Gastroesophageal sphincter (tissue), 4 donors: ENCODE results near the gene CCL11. TPM values are rescaled to one million over a fixed set of nuclear protein-coding genes. Genes with fewer than 3 reads are reported as not detected.
A peak's percentile ranks its signal among the peaks of the same experiment; 100 is the strongest.

Experiments
- ATAC-seq: fragments of 150-250 bp; one replicate; pipeline ENCODE4 v1.9.1; 2016; ENCODE audit warnings: mild to moderate bottlenecking, moderate library complexity
- H3K27ac ChIP-seq, 4 donors: fragments of 200-600 bp; sonication (generic) in 3 of 4; 1 replicate in 3 of 4; 2 replicates in 1 of 4; pipeline ENCODE4 v1.5.1; 2016 to 2019
- H3K27me3 ChIP-seq: fragments of 200-600 bp; sonication (generic); one replicate; pipeline ENCODE4 v1.5.1; 2019
- H3K36me3 ChIP-seq, 2 donors: fragments of 200-600 bp; sonication (generic); one replicate each; pipeline ENCODE4 v1.5.1; 2019; ENCODE audit warnings: control low read depth in 1 of 2
- H3K4me1 ChIP-seq, 3 donors: fragments of 200-600 bp; sonication (generic); 1 replicate in 2 of 3; 2 replicates in 1 of 3; pipeline ENCODE4 v1.5.1; 2016 to 2019; ENCODE audit warnings: control low read depth in 2 of 3
- H3K4me3 ChIP-seq, 2 donors: fragments of 200-600 bp; sonication (generic); one replicate each; pipeline ENCODE4 v1.5.1; 2019; ENCODE audit warnings: mild to moderate bottlenecking in 1 of 2, moderate library complexity in 1 of 2
- H3K9me3 ChIP-seq, 3 donors: fragments of 200-600 bp; sonication (generic); one replicate each; pipeline ENCODE4 v1.5.1; 2017 to 2019; ENCODE audit warnings: control low read depth in 2 of 3
- CTCF ChIP-seq, 4 experiments: fragments of 200-600 bp in 2 of 4; fragments of 450-650 bp in 2 of 4; sonication (generic) in 1 of 4; IDR thresholded peaks; one replicate each; pipeline ENCODE4 v1.5.1; 2017 to 2019; ENCODE audit warnings: antibody characterized with exemption in 4 of 4, mild to moderate bottlenecking in 2 of 4, moderate library complexity in 2 of 4
- EP300 ChIP-seq: sonication (generic); formaldehyde crosslinking; IDR thresholded peaks from one replicate; pipeline ENCODE4 v1.6.1; 2017; ENCODE audit warnings: antibody characterized with exemption, mild to moderate bottlenecking
- POLR2A ChIP-seq, 2 donors: fragments of 450-650 bp; IDR thresholded peaks; one replicate each; pipeline ENCODE4 v1.6.1; 2017; ENCODE audit warnings: antibody characterized with exemption in 2 of 2, mild to moderate bottlenecking in 2 of 2, moderate library complexity in 1 of 2
- POLR2AphosphoS5 ChIP-seq: sonication (generic); formaldehyde crosslinking; IDR thresholded peaks from one replicate; pipeline ENCODE4 v1.6.1; 2017; ENCODE audit warnings: antibody characterized with exemption
- WGBS, 2 donors: methylation state at CpG; one replicate each; pipeline ENCODE4 v1.1.5; 2018; ENCODE audit warnings: low coverage in 1 of 2; 5-methylcytosine and 5-hydroxymethylcytosine counted together
- total RNA-seq, 4 donors: library from RNA; depleted of rRNA; stranded (reverse); fragments of >200 nt; gene quantifications; one replicate each; pipeline ENCODE4 v1.1.0, GENCODE V29; 2016

Gene CCL11
- total RNA-seq, 4 donors from 2014 or later: 2.0 to 4.5 (median 2.7) TPM

- TF ChIP-seq POLR2AphosphoS5: no peak
- TF ChIP-seq EP300: no peak
- no peak for TF ChIP-seq CTCF (IDR thresholded peaks at IDR 0.05)
- no peak for TF ChIP-seq POLR2A (IDR thresholded peaks at IDR 0.05)
- no peaks in the 10 kb centered on the region for H3K9me3 ChIP-seq
- 77 to 100% methylated on average over 5 to 6 of the region's 6 CpGs for WGBS, 2 donors
- no peak overlapping the region for H3K27ac ChIP-seq
- H3K4me1 ChIP-seq: no peaks in the 10 kb centered on the region
- no peaks in the 10 kb centered on the region for H3K36me3 ChIP-seq
- no peak for ATAC-seq
- H3K27me3 ChIP-seq: no peaks in the 10 kb centered on the region
- no peak overlapping the region for H3K4me3 ChIP-seq
These were observed 6.3 kb downstream of the CCL11 start for GRCh38 chr17:34291721-34292348.

- no peaks in the 10 kb centered on the region for H3K27me3 ChIP-seq
- no peaks in the 10 kb centered on the region for H3K9me3 ChIP-seq
- WGBS, 2 donors: 94 to 100% methylated on average over 2 of the region's 2 CpGs
- no peaks in the 10 kb centered on the region for H3K36me3 ChIP-seq
- H3K4me1 ChIP-seq: peaks cover 0 to 11% (median 10%) of the 10 kb centered on the region in 3 donors
- ATAC-seq: no peak
- no peak overlapping the region for H3K27ac ChIP-seq
- no peak overlapping the region for H3K4me3 ChIP-seq
- TF ChIP-seq EP300: no peak
- TF ChIP-seq POLR2A (IDR thresholded peaks at IDR 0.05): no peak
- no peak for TF ChIP-seq CTCF (IDR thresholded peaks at IDR 0.05)
- TF ChIP-seq POLR2AphosphoS5: no peak
These were observed 13.5 kb downstream of the CCL11 start for GRCh38 chr17:34299027-34299426.

GRCh38 chr17:34299956-34300577 lies 14.5 kb downstream of the CCL11 start:
- no peaks in the 10 kb centered on the region for H3K27me3 ChIP-seq
- no peaks in the 10 kb centered on the region for H3K36me3 ChIP-seq
- H3K27ac ChIP-seq: peak overlapping the region in 2 of 4 donors; percentile 22 to 57
- 48 to 57% methylated on average over 3 of the region's 3 CpGs for WGBS, 2 donors
- ATAC-seq: no peak
- peaks cover 0 to 11% (median 10%) of the 10 kb centered on the region in 3 donors for H3K4me1 ChIP-seq
- no peak overlapping the region for H3K4me3 ChIP-seq
- TF ChIP-seq CTCF (IDR thresholded peaks at IDR 0.05) (no peak), POLR2AphosphoS5 (no peak), EP300 (no peak), POLR2A (IDR thresholded peaks at IDR 0.05) (no peak)
- H3K9me3 ChIP-seq: no peaks in the 10 kb centered on the region

- Histone ChIP-seq H3K9me3 (no peaks in the 10 kb centered on the region), H3K4me1 (peaks cover 0 to 12% (median 11%) of the 10 kb centered on the region in 3 donors), H3K27ac (peak overlapping the region in 2 of 4 donors; percentile 2 to 22), H3K36me3 (no peaks in the 10 kb centered on the region), H3K4me3 (no peak overlapping the region), H3K27me3 (no peaks in the 10 kb centered on the region)
- 58 to 69% methylated on average over 3 of the region's 3 CpGs for whole genome bisulfite sequencing, 2 donors
- peak; percentile 71 for ATAC-seq
- TF ChIP-seq EP300 (no peak), POLR2A (IDR thresholded peaks at IDR 0.05) (no peak), POLR2AphosphoS5 (no peak), CTCF (IDR thresholded peaks at IDR 0.05) (no peak)
These were observed 15.3 kb downstream of the CCL11 start for GRCh38 chr17:34300652-34301370.
